Measurements from ENCODE around the gene TTC38. TPM values are rescaled to one million over a fixed set of nuclear protein-coding genes. Genes with fewer than 3 reads are reported as not detected.

TTC38 gene
- total and polyA plus RNA-seq, 2 donors from 2014 or later, result 41.3 to 100 TPM

GRCh38 chr22:46320166-46320710, 52.4 kb downstream of the TTC38 start:
- H3K9ac ChIP-seq (ENCODE audit: low read length in 3 of 3), result no peak overlapping the region
- H3K4me3 ChIP-seq (ENCODE audit: low read length in 3 of 3), result no peak overlapping the region
- TF ChIP-seq CTCF (IDR thresholded peaks at IDR 0.05; ENCODE audit: borderline replicate concordance, extremely low read depth, insufficient read depth), result no peak
- no peaks in the 10 kb centered on the region for H3K27me3 ChIP-seq (ENCODE audit: control insufficient read depth, insufficient read depth, low read length)
- H3K36me3 ChIP-seq (ENCODE audit: control insufficient read depth in 2 of 3, insufficient read depth in 3 of 3, low read length in 3 of 3), result no peaks in the 10 kb centered on the region
- no peak overlapping the region for H3K27ac ChIP-seq (ENCODE audit: low read depth in 2 of 2, low read length in 2 of 2)
- intact Hi-C loops (cut with DNase I), result no loop called here
- FAIRE-seq, result no peak
- DNase-seq, result no peak
- H3K9me3 ChIP-seq (ENCODE audit: control insufficient read depth in 2 of 3, insufficient read depth in 1 of 3, low read length in 3 of 3), result no peaks in the 10 kb centered on the region
- no peaks in the 10 kb centered on the region for H3K4me1 ChIP-seq (ENCODE audit: control insufficient read depth in 2 of 3, insufficient read depth in 2 of 3, low read depth in 1 of 3, low read length in 3 of 3)

GRCh38 chr22:46320716-46321386, 53.0 kb downstream of the TTC38 start:
- Histone ChIP-seq H3K36me3 (ENCODE audit: control insufficient read depth in 2 of 3, insufficient read depth in 3 of 3, low read length in 3 of 3) (no peaks in the 10 kb centered on the region), H3K9ac (ENCODE audit: low read length in 3 of 3) (no peak overlapping the region), H3K27me3 (ENCODE audit: control insufficient read depth, insufficient read depth, low read length) (no peaks in the 10 kb centered on the region), H3K9me3 (ENCODE audit: control insufficient read depth in 2 of 3, insufficient read depth in 1 of 3, low read length in 3 of 3) (no peaks in the 10 kb centered on the region), H3K4me3 (ENCODE audit: low read length in 3 of 3) (no peak overlapping the region), H3K4me1 (ENCODE audit: control insufficient read depth in 2 of 3, insufficient read depth in 2 of 3, low read depth in 1 of 3, low read length in 3 of 3) (no peaks in the 10 kb centered on the region), H3K27ac (ENCODE audit: low read depth in 2 of 2, low read length in 2 of 2) (no peak overlapping the region)
- intact Hi-C loops (cut with DNase I), result no loop called here
- no peak for TF ChIP-seq CTCF (IDR thresholded peaks at IDR 0.05; ENCODE audit: borderline replicate concordance, extremely low read depth, insufficient read depth)
- FAIRE-seq (no peak), DNase-seq (no peak)

- H3K9ac ChIP-seq (ENCODE audit: low read length in 3 of 3), result no peak overlapping the region
- no peak for TF ChIP-seq CTCF (IDR thresholded peaks at IDR 0.05; ENCODE audit: borderline replicate concordance, extremely low read depth, insufficient read depth)
- H3K27me3 ChIP-seq (ENCODE audit: control insufficient read depth, insufficient read depth, low read length), result no peaks in the 10 kb centered on the region
- FAIRE-seq (no peak), DNase-seq (no peak)
- intact Hi-C loops (cut with DNase I), result no loop called here
- H3K9me3 ChIP-seq (ENCODE audit: control insufficient read depth in 2 of 3, insufficient read depth in 1 of 3, low read length in 3 of 3), result no peaks in the 10 kb centered on the region
- H3K27ac ChIP-seq (ENCODE audit: low read depth in 2 of 2, low read length in 2 of 2), result no peak overlapping the region
- no peak overlapping the region for H3K4me3 ChIP-seq (ENCODE audit: low read length in 3 of 3)
- no peaks in the 10 kb centered on the region for H3K36me3 ChIP-seq (ENCODE audit: control insufficient read depth in 2 of 3, insufficient read depth in 3 of 3, low read length in 3 of 3)
- H3K4me1 ChIP-seq (ENCODE audit: control insufficient read depth in 2 of 3, insufficient read depth in 2 of 3, low read depth in 1 of 3, low read length in 3 of 3), result no peaks in the 10 kb centered on the region
These were observed 54.9 kb downstream of the TTC38 start for GRCh38 chr22:46322711-46323110.
